A549 (cell line): ENCODE data around the gene CDH4. TPM values are rescaled to one million over a fixed set of nuclear protein-coding genes. Genes with fewer than 3 reads are reported as not detected.
"Not testable (repeated sequence)": the region's sequence is repeated elsewhere in the genome, so short reads cannot be mapped to it uniquely, and the experiment has no call there.

Source experiments
- ATAC-seq, 2 experiments: fragments of 200-7000 bp in 1 of 2; fragments of >200 bp in 1 of 2; cut with Nextera tagmentation in 1 of 2; cut with Tn5 transposase in 1 of 2; 3 replicates each; pipeline versions ENCODE4 v1.8.0 to v1.9.1; 2018 to 2020; ENCODE audit warnings: mild to moderate bottlenecking in 1 of 2, moderate library complexity in 1 of 2
- CTCF ChIA-PET: fragments of 300-600 bp; sonication (Branson Sonifier 250); formaldehyde crosslinking; extraction: SDS; loops from one replicate; lab custom pipeline; 2021; ENCODE audit warnings: antibody characterized with exemption, inconsistent platforms; lab: Yijun Ruan, JAX
- POLR2A ChIA-PET: fragments of 350-600 bp; formaldehyde crosslinking; extraction: SDS; loops from one replicate; lab custom pipeline; 2021; ENCODE audit warnings: antibody characterized with exemption, inconsistent platforms; lab: Yijun Ruan, JAX
- DNase-seq, 2 experiments: peaks; one replicate each; pipeline versions ENCODE4 v3.0.0 to v3.0.0-alpha.2; 2011 to 2016; ENCODE audit warnings: low read depth in 1 of 2, low spot score in 1 of 2
- FAIRE-seq: peaks from 2 replicates; lab custom pipeline; 2011; peaks lifted over from hg19 to GRCh38; lab: Jason Lieb, UNC
- H3K27ac ChIP-seq, 2 experiments: fragments of >200 bp; sonication (Bioruptor Twin); formaldehyde crosslinking; 3 replicates each; pipeline ENCODE4 v1.5.1; 2016 to 2017
- H3K4me1 ChIP-seq: fragments of >200 bp; sonication (Bioruptor Twin); formaldehyde crosslinking; 3 replicates; pipeline ENCODE4 v1.6.1; 2016
- H3K4me2 ChIP-seq: fragments of >200 bp; sonication (Bioruptor Twin); formaldehyde crosslinking; 3 replicates; pipeline ENCODE4 v1.6.1; 2016
- H3K4me3 ChIP-seq: fragments of >200 bp; sonication (Bioruptor Twin); formaldehyde crosslinking; 3 replicates; pipeline ENCODE4 v1.5.1; 2016
- H3K9me3 ChIP-seq: fragments of >200 bp; sonication (Bioruptor Twin); formaldehyde crosslinking; 3 replicates; pipeline ENCODE4 v1.6.1; 2016
- BHLHE40 ChIP-seq: IDR thresholded peaks from 2 replicates; pipeline ENCODE4 v1.6.1; 2012; ENCODE audit warnings: low read depth, low read length, inconsistent platforms
- CBX8 ChIP-seq: fragments of 200-600 bp; sonication (generic); IDR thresholded peaks from 2 replicates; pipeline ENCODE4 v1.6.1; 2016
- CEBPB ChIP-seq, 2 experiments: fragments of >200 bp in 1 of 2; sonication (Bioruptor Twin) in 1 of 2; formaldehyde crosslinking in 1 of 2; IDR thresholded peaks; 2 replicates each; pipeline ENCODE4 v1.6.1; 2012 to 2016
- EHF ChIP-seq: fragments of 250-450 bp; sonication (Bioruptor Pico); IDR thresholded peaks from 2 replicates; pipeline ENCODE4 v1.5.0; 2020; ENCODE audit warnings: mild to moderate bottlenecking
- HOXA7 ChIP-seq: fragments of 250-450 bp; sonication (Bioruptor Pico); IDR thresholded peaks from 2 replicates; pipeline ENCODE4 v1.5.0; 2020; ENCODE audit warnings: mild to moderate bottlenecking, moderate library complexity
- JUN ChIP-seq, 2 experiments: fragments of >200 bp; sonication (Bioruptor Twin); formaldehyde crosslinking; IDR thresholded peaks; 2 replicates in 1 of 2; 3 replicates in 1 of 2; pipeline ENCODE4 v1.6.1; 2016 to 2017
- KDM1A ChIP-seq: fragments of 200-600 bp; sonication (generic); IDR thresholded peaks from 2 replicates; pipeline ENCODE4 v1.6.1; 2016; ENCODE audit warnings: low read depth, mild to moderate bottlenecking
- NPAS2 ChIP-seq: fragments of 250-450 bp; sonication (Bioruptor Pico); IDR thresholded peaks from 2 replicates; pipeline ENCODE4 v1.8.0; 2022; ENCODE audit warnings: mild to moderate bottlenecking, moderate library complexity, borderline replicate concordance
- RAD21 ChIP-seq, 2 experiments: fragments of >200 bp in 1 of 2; sonication (Bioruptor Twin) in 1 of 2; formaldehyde crosslinking in 1 of 2; IDR thresholded peaks in 1 of 2; conservative IDR thresholded peaks in 1 of 2; 2 replicates in 1 of 2; 3 replicates in 1 of 2; pipeline ENCODE4 v1.6.1; 2012 to 2018; ENCODE audit warnings: inconsistent platforms in 1 of 2
- RCOR1 ChIP-seq: fragments of 150-350 bp; IDR thresholded peaks from 2 replicates; pipeline ENCODE4 v1.6.1; 2014; ENCODE audit warnings: antibody characterized with exemption, low read length, low read depth
- RNF2 ChIP-seq: fragments of 200-600 bp; sonication (generic); IDR thresholded peaks from 2 replicates; pipeline ENCODE4 v1.6.1; 2016; ENCODE audit warnings: low read depth, mild to moderate bottlenecking, antibody characterized with exemption, moderate library complexity, borderline replicate concordance
- SMC3 ChIP-seq: fragments of >200 bp; sonication (Bioruptor Twin); formaldehyde crosslinking; IDR thresholded peaks from 3 replicates; pipeline ENCODE4 v1.6.1; 2018; ENCODE audit warnings: inconsistent platforms
- TP53 ChIP-seq: fragments of 250-450 bp; sonication (Bioruptor Pico); IDR thresholded peaks from 2 replicates; pipeline ENCODE4 v1.5.0; 2021; ENCODE audit warnings: mild to moderate bottlenecking, moderate library complexity
- USF2 ChIP-seq: fragments of 450-650 bp; IDR thresholded peaks from 2 replicates; pipeline ENCODE4 v1.6.1; 2014; ENCODE audit warnings: antibody characterized with exemption
- ZC3H11A ChIP-seq: fragments of 450-650 bp; IDR thresholded peaks from 2 replicates; pipeline ENCODE4 v1.6.1; 2014; ENCODE audit warnings: antibody characterized with exemption, mild to moderate bottlenecking
- ZFP36 ChIP-seq: fragments of 450-650 bp; IDR thresholded peaks from 2 replicates; pipeline ENCODE4 v1.6.1; 2014; ENCODE audit warnings: borderline replicate concordance; ENCODE audit not compliant: partially characterized antibody
- WGBS: methylation state at CpG from one replicate; pipeline ENCODE4 v1.1.6; 2017; ENCODE audit errors: missing lambda C conversion rate; 5-methylcytosine and 5-hydroxymethylcytosine counted together
- polyA plus RNA-seq, 4 experiments: library from polyadenylated mRNA; depleted of rRNA in 3 of 4; stranded (reverse); fragments of >200 nt; fragmentation: RNase III in 1 of 4; extraction: RNeasy Plus Mini Kit Qiagen cat#74134 plus additional on column Dnase treatment in 1 of 4; gene quantifications; 2 replicates in 3 of 4; 3 replicates in 1 of 4; pipeline ENCODE4 v1.2.3, GENCODE V29; 2011 to 2017
- TF ChIP-seq, protein P1 (sequence below): fragments of >200 bp; sonication (Bioruptor Twin); formaldehyde crosslinking; IDR thresholded peaks from 3 replicates; pipeline ENCODE4 v1.5.1; 2016

The CDH4 gene
- polyA plus RNA-seq, 2 of the 4 experiments (the other 2 are of a cell fraction) = 3.4 to 10.3 TPM

DNA sequence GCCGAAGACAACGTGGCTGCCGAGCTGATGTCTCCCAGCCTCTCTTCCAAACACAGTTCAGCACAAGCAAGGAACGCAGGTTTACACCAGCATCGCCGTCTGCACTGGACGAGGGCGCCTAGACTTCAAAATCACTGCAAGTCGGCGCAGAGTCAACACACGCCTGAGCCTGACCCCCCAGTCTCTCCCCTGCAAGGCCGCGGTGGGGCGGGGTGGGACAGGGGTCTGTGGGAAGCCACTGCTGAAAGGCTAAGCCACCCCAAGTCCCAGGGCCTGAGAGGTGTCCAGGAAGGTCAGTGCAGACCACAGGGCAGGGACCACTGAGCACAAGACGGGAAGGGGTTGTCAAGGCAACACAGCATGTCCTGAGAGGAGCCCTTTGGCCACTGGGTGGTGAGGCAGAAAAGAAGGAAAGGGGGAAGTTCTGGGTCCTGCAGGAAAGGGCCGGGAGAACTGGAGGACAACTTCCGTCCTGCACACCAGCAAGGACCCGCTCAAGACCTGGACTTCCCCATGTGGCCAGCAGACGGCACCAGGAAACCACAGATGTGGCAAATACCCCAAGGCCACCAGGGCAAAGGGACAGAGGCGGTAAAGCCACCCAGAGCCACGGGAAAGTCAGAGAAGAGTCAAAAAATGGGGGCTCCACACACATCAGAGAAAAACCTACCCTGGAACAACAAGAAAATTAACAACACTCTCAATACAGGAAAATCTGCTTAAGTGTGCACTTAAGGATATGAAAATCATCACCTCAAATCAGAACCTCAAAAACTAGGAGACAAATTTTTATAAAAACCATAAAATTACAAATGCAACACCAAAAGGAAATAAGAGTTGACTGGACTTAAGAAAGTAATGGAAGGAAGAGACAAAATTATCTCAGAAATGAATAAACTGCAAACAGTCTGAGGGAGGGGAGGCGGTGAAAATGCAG is 728.9 kb downstream of the CDH4 start:
- no peak overlapping the region for H3K4me3 ChIP-seq
- WGBS = 82% methylated on average over 22 of the region's 22 CpGs
- no peaks in the 10 kb centered on the region for H3K9me3 ChIP-seq
- peak; percentile 49 to 65 for DNase-seq
- ChIA-PET CTCF (no interaction called here), POLR2A (no interaction called here)
- no peaks in the 10 kb centered on the region for H3K4me1 ChIP-seq
- peak; percentile 64 to 91; a peak in 4 of 6 replicates for ATAC-seq
- H3K4me2 ChIP-seq = no peak overlapping the region
- H3K27ac ChIP-seq = no peak overlapping the region
- TF ChIP-seq SMC3 (0 out of 3 replicates have a peak, but pooled peaks have one; percentile 31), ZC3H11A (no peak), RAD21 (conservative IDR thresholded peaks at IDR 0.05 in 1 of 2, IDR thresholded peaks at IDR 0.05 in 1 of 2) (peak; percentile 65 to 77), JUN (IDR thresholded peaks at IDR 0.05) (no peak)
- TF ChIP-seq, protein P1, sequence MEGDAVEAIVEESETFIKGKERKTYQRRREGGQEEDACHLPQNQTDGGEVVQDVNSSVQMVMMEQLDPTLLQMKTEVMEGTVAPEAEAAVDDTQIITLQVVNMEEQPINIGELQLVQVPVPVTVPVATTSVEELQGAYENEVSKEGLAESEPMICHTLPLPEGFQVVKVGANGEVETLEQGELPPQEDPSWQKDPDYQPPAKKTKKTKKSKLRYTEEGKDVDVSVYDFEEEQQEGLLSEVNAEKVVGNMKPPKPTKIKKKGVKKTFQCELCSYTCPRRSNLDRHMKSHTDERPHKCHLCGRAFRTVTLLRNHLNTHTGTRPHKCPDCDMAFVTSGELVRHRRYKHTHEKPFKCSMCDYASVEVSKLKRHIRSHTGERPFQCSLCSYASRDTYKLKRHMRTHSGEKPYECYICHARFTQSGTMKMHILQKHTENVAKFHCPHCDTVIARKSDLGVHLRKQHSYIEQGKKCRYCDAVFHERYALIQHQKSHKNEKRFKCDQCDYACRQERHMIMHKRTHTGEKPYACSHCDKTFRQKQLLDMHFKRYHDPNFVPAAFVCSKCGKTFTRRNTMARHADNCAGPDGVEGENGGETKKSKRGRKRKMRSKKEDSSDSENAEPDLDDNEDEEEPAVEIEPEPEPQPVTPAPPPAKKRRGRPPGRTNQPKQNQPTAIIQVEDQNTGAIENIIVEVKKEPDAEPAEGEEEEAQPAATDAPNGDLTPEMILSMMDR = peak; percentile 50
- no peak for FAIRE-seq

DNA sequence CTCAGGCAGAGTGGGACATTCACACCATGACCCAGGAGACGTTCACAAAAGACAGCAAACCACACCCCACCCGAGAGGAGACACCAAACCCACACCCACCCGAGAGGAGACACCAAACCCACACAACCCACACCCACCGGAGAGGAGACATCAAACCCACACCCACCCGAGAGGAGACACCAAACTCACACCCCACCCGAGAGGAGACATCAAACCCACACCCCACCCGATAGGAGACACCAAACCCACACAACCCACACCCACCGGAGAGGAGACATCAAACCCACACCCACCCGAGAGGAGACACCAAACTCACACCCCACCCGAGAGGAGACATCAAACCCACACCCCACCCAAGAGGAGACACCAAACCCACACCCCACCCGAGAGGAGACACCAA is 729.6 kb downstream of the CDH4 start:
- DNase-seq, CTCF ChIA-PET, H3K9me3 ChIP-seq, H3K27ac ChIP-seq, H3K4me2 ChIP-seq, ATAC-seq, H3K4me3 ChIP-seq, POLR2A ChIA-PET, FAIRE-seq, H3K4me1 ChIP-seq: not testable (repeated sequence)
- 88% methylated on average over 10 of the region's 11 CpGs for WGBS

GRCh38 chr20:61982191-61982950 is 730.3 kb downstream of the CDH4 start:
- POLR2A ChIA-PET = no interaction called here
- no peak for ATAC-seq
- CTCF ChIA-PET = no interaction called here
- Histone ChIP-seq H3K27ac (no peak overlapping the region), H3K9me3 (no peaks in the 10 kb centered on the region), H3K4me3 (no peak overlapping the region), H3K4me2 (no peak overlapping the region), H3K4me1 (no peaks in the 10 kb centered on the region)
- no peak for FAIRE-seq
- WGBS = 86% methylated on average over 17 of the region's 18 CpGs
- TF ChIP-seq ZC3H11A (no peak), BHLHE40 (no peak), HOXA7 (CRISPR knock-in tag) (no peak), RCOR1 (no peak), CEBPB (IDR thresholded peaks at IDR 0.05) (no peak), USF2 (no peak), ZFP36 (no peak), JUN (IDR thresholded peaks at IDR 0.05) (no peak), EHF (CRISPR knock-in tag) (no peak), RNF2 (no peak), NPAS2 (CRISPR knock-in tag) (no peak), KDM1A (no peak), TP53 (no peak), CBX8 (no peak)
- no peak for DNase-seq
